Hematopoietic multipotent progenitor cell treated with erythropoietin and hydrocortisone succinate and interleukin-3 and kit ligand, for 17 days (in vitro differentiated cells): Measurements from ENCODE around the gene KCNQ5.
"Not testable (repeated sequence)": the region's sequence is repeated elsewhere in the genome, so short reads cannot be mapped to it uniquely, and the experiment has no call there.

ENCODE experiments used
- DNase-seq: peaks from one replicate; pipeline ENCODE4 v3.0.0-alpha.2; 2015; ENCODE audit warnings: low spot score

KCNQ5 gene

DNA sequence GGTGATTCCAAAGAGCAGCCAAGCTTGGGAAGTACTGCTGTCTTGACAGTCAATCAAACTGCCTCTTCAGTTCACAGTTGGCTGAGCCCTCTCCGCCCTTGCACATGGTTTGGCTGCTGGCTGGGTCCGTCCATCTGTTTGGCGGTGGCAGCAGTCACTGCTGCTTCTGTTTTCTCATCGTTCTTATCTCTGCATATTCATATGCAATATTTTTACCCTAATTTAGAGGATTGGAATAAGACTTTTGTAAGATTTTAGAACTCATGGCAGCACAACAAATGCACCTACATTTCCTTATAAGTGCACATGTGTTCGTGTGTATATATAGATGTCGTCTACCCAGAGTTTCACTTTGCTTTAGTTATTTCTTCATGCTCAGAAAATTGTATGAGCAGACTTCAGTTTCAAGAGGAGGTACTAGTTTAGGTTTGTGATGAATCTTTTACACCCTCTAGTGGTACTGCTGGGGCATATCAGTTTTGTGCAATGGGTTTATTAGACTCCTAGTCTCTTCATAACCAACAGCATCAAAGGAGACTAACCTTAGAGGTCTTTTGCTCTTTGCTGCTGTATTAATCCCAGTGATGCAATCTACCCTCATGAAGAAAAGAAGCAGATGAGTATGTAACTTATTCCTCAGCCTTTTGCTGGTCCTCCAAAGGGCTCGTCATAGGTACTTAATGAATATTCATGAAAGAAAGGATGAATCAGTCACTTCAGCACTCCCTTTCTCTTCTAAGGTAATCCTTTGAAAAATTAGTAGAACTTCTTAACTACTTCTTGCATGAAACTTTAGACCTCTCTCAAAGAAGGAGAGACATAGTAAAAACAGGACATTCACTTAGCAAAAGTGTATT is 559.1 kb downstream of the KCNQ5 start:
- no peak for DNase-seq

- DNase-seq, result no peak
These were observed 560.2 kb downstream of the KCNQ5 start for GRCh38 chr6:73182021-73182607.

DNA sequence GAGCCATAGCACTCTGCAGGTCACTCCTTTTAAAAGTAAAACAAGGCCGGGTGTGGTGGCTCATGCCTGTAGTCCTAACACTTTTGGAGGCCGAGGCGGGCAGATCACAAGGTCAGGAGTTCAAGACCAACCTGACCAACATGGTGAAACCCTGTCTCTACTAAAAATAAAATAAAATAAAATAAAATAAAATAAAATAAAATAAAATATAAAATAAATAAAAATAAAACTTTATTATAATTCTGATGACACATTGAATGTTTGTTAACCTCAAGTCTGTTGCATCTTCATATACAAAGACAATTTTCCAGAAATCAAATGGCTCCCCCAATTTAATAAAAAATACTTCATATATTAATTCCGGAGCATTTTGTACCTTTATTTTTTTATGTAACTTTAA is 571.4 kb downstream of the KCNQ5 start:
- DNase-seq, result not testable (repeated sequence)

DNA sequence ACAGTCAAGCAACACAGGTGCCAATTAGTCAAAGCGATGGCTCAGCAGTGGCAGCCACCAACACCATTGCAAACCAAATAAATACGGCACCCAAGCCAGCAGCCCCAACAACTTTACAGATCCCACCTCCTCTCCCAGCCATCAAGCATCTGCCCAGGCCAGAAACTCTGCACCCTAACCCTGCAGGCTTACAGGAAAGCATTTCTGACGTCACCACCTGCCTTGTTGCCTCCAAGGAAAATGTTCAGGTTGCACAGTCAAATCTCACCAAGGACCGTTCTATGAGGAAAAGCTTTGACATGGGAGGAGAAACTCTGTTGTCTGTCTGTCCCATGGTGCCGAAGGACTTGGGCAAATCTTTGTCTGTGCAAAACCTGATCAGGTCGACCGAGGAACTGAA is 572.9 kb downstream of the KCNQ5 start:
- no peak for DNase-seq

DNA sequence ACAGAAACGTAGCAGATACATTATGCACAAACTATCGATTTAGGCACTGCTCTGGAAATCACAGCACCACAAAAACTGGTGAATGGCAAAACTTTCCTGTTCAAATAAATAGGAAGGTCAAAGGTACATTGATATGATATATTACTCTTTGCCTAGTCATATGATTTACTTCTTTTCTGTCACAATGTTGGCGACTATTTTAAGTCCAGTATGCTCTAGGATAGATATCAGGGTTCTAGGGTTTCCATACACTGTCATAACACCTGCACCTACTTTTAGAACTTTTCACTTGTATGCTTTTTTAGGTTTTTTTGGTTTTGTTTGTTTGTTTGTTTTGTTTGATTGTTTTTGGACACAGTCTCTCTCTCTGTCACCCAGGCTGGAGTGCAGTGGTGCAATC is 578.4 kb downstream of the KCNQ5 start:
- no peak for DNase-seq

GRCh38 chr6:73200735-73201134 is 578.9 kb downstream of the KCNQ5 start:
- no peak for DNase-seq

GRCh38 chr6:73203098-73203497 is 581.2 kb downstream of the KCNQ5 start:
- no peak for DNase-seq

DNA sequence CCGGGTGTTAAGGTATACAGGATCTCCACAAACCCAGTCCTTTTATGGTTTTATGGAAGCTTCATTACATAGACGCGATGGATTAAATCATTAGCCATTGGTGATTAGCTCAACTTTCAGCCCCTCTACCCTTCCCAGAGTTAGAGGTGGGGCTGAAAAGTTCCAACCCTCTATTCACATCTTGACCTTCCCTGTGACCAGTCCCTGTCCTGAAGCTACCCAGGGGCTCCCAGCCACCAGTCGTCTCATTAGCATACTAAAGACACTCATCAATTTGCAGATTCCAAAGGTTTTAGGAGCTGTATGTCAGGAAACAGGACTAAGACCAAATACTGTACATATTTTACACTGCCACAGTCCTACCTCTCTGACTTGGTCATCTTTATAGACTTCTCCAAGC is 582.4 kb downstream of the KCNQ5 start:
- DNase-seq, result no peak

GRCh38 chr6:73207221-73207837 is 585.5 kb downstream of the KCNQ5 start:
- DNase-seq, result no peak

DNA sequence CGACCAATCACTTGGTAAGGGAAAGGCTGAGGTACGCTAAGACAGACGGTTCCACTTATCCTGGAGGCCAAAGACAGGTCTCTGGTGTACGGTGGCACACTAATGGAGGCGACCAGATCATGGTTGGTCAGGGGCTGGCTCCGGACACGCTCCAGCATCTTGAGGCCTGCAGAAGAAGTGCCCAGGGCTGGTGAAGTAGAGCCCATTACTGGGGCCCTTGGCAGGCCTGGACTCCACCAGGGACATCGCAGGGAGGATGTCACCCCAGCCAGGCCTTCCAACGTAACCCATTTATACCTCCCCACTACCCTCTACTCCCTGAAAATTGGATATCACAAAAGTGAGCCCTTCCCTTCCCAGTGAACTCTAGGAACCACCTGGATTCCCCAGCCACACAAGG is 587.3 kb downstream of the KCNQ5 start:
- DNase-seq, result no peak

GRCh38 chr6:73216859-73217258 is 595.0 kb downstream of the KCNQ5 start:
- no peak for DNase-seq

- no peak for DNase-seq
These were observed 603.5 kb downstream of the KCNQ5 start, which contains the start of gene KHDC1L for GRCh38 chr6:73225396-73225795. KHDC1L (minus strand) TSS chr6:73225496; CDS start chr6:73225408, 88 bp downstream.

DNA sequence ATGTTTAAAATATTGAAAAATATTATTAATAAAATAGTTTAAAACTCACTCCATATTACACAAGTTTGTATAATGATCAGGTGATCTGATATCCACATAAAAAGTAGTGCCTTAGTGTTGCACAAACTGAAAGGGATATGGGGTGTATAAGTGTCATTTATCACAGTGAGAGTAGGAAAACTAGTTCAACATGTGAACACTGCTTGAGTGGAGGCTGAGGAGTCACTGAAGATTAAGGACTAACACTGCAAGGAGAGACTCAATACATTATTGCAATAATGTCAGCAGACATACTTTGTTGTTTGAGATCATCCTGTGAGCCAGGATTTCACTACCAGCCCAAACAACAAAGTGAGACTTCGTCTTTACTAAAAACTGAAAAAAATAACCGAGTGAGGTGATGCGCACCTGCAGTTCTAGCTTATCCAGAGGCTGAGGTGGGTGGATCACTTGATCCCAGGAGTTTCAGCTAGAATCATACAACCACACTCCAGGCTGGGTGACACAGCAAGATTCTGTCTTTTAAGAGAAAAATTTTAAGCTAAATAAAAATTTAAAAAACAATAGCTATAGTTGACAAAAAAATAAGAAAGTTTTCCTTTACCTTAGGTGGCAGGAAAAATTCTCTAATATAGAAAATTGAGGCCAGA is 605.9 kb downstream of the KCNQ5 start:
- no peak for DNase-seq

GRCh38 chr6:73231986-73232391 is 610.1 kb downstream of the KCNQ5 start:
- no peak for DNase-seq

DNA sequence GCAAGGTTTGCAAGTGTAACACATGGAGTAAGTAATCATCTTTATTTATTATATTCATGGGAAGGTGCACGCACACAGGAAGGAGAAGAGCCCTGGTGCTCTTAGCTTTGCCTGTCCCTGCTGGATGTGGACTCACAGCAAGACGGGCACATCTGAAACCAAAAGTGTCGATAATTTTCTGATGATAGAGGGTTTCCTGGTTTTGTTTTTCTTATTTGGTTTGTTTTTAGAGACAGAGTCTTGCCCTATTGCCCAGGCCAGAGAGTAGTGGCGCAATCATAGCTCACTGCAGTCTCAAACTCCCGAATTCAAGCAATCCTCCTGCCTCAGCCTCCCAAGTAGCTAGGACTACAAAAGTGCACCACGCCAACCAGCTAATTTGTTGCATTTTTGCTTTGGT is 611.2 kb downstream of the KCNQ5 start:
- DNase-seq, result no peak

DNA sequence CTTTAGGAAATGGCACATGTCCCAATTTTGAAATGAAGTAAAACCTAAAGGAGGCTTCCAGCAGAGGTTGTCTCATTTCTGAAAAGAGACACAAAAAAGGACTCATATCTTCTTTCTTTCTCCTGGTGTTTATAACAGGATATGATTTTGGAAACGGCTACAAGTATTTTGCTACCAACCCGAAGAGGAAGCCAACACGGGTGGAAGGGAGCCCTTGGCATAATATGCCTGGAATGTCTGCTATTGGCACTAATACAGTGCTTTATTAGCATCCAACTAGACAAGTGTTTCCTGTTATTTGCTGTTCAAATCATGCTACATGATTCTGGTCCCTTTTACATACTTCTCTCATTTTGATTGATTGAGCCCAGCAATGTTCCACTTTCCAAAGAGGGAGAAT is 612.1 kb downstream of the KCNQ5 start:
- DNase-seq, result not testable (repeated sequence)

- DNase-seq, result no peak
These were observed 612.9 kb downstream of the KCNQ5 start for GRCh38 chr6:73234733-73235132.

- DNase-seq, result no peak
These were observed 614.4 kb downstream of the KCNQ5 start for GRCh38 chr6:73236144-73236750.

DNA sequence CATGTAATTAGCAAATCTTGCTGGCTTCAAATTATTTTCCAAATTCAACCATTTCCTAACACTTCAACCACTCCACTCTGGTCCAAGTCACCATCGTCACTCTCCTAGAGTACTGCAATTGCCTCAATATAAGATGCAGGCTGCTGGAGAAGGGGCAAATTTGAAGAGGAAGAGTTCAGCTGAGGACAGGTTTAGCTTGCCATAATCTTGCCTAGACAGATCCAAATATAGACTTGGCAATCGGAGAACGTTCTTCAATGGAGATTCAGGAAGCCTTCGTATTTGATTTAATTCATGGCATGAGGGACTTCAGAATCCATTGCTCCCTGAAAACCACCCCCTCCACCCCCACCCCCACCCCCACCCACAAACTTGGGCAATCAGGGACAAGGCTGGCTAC is 618.9 kb downstream of the KCNQ5 start:
- DNase-seq, result no peak

GRCh38 chr6:73242001-73242400 is 620.1 kb downstream of the KCNQ5 start:
- no peak for DNase-seq
